Ovary (tissue), 3 donors: Measurements from ENCODE around the gene STIP1.

Experiments used
- POLR2A ChIP-seq: fragments of 450-650 bp; IDR thresholded peaks from one replicate; pipeline ENCODE4 v1.6.1; 2017; ENCODE audit warnings: antibody characterized with exemption, mild to moderate bottlenecking, moderate library complexity
- TF ChIP-seq, protein P1 (sequence below), 3 donors: fragments of 450-650 bp in 2 of 3; fragments of 200-600 bp in 1 of 3; IDR thresholded peaks; one replicate each; pipeline versions ENCODE4 v1.5.1 to v1.8.0; 2016 to 2022; ENCODE audit warnings: antibody characterized with exemption in 3 of 3, mild to moderate bottlenecking in 1 of 3
- donor health status: DM: no; HTN: no; CAD: no.

DNA sequence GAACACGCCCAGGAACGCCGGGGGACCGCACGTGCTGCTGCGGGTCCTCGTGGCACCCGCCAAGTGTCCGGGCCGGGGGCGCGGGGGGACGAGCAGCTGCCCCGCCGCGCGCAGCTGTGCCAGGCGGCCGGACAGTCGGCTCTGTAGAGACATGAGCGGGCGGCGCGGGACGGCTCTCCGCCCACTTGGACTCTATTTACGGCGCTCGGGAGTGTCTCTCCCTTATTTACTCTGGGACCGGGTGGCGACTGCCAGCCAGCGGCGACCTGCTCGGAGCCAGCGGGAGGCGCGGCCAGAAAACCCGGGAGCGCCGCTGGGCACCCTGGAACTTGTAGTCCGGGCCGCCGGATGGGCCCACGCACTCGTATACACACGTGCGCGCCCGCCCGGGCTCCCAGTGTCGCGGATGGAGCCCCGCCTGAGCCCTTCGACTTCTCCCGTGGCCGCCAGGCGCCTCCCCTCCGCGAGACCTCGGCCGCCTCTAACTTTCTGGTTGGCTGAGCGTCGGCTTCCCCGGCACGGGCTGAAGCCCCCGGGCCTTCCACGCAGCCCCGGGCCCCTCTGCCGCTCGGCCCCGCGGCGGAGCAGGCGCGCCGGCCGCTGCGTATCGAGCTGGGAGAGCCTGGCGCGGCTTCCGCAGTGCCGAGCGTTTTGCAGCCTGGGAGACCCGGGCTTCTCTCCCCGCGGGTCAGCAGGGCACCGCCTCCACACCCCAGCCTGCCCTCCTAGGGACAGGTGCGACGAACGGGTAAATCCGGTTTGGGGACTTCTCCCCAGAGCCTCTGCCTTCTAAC, 19.9 kb upstream of the STIP1 start, which contains the start of gene MACROD1:
- TF ChIP-seq, protein P1, sequence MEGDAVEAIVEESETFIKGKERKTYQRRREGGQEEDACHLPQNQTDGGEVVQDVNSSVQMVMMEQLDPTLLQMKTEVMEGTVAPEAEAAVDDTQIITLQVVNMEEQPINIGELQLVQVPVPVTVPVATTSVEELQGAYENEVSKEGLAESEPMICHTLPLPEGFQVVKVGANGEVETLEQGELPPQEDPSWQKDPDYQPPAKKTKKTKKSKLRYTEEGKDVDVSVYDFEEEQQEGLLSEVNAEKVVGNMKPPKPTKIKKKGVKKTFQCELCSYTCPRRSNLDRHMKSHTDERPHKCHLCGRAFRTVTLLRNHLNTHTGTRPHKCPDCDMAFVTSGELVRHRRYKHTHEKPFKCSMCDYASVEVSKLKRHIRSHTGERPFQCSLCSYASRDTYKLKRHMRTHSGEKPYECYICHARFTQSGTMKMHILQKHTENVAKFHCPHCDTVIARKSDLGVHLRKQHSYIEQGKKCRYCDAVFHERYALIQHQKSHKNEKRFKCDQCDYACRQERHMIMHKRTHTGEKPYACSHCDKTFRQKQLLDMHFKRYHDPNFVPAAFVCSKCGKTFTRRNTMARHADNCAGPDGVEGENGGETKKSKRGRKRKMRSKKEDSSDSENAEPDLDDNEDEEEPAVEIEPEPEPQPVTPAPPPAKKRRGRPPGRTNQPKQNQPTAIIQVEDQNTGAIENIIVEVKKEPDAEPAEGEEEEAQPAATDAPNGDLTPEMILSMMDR (IDR thresholded peaks at IDR 0.05), result peak in 1 of 3 donors; percentile 6
- no peak for TF ChIP-seq POLR2A
